Psoas muscle (tissue), 8 donors: ENCODE data around the gene ABCC9. TPM values are rescaled to one million over a fixed set of nuclear protein-coding genes. Genes with fewer than 3 reads are reported as not detected.

Source experiments
- ATAC-seq, 4 donors: fragments of 200-7000 bp; cut with Tn5 transposase; one replicate each; pipeline ENCODE4 v1.9.1; 2020; ENCODE audit warnings: moderate library complexity in 3 of 4, mild to moderate bottlenecking in 2 of 4
- DNase-seq, 2 donors: peaks; one replicate each; pipeline ENCODE4 v3.0.0-alpha.2; 2020
- H3K27ac ChIP-seq: fragments of 200-600 bp; one replicate; pipeline ENCODE4 v1.8.0; 2022
- H3K27me3 ChIP-seq, 3 donors: fragments of 200-600 bp in 1 of 3; one replicate each; pipeline versions ENCODE4 v1.6.1 to v1.8.0; 2013 to 2022; ENCODE audit warnings: low read length in 2 of 3, mild to moderate bottlenecking in 2 of 3, moderate library complexity in 1 of 3; ENCODE audit not compliant: insufficient read depth in 3 of 3
- H3K36me3 ChIP-seq, 2 donors: fragments of 200-600 bp in 1 of 2; one replicate each; pipeline versions ENCODE4 v1.6.1 to v1.8.0; 2013 to 2022; ENCODE audit warnings: low read depth in 1 of 2, mild to moderate bottlenecking in 1 of 2, moderate library complexity in 1 of 2; ENCODE audit not compliant: insufficient read depth in 1 of 2
- H3K4me1 ChIP-seq: fragments of 200-600 bp; one replicate; pipeline ENCODE4 v1.8.0; 2022
- H3K4me3 ChIP-seq: fragments of 200-600 bp; one replicate; pipeline ENCODE4 v1.8.0; 2022; ENCODE audit warnings: mild to moderate bottlenecking
- H3K9me3 ChIP-seq: fragments of 200-600 bp; one replicate; pipeline ENCODE4 v1.8.0; 2022
- CTCF ChIP-seq: fragments of 200-600 bp; IDR thresholded peaks from one replicate; pipeline ENCODE4 v1.8.0; 2022; ENCODE audit warnings: antibody characterized with exemption
- WGBS, 3 donors: extraction: QIAGEN DNeasy Blood & Tissue Kit; methylation state at CpG; one replicate each; pipeline versions ENCODE4 v1.1.6 to v1.1.7; 2013; 5-methylcytosine and 5-hydroxymethylcytosine counted together
- intact Hi-C, 2 donors: fragments of 100-400 bp; cut with DNase I; formaldehyde crosslinking; loops; one replicate each; pipeline versions ENCODE4 v1.11.0 to v1.14.2; 2022
- polyA plus RNA-seq, 3 donors: library from polyadenylated mRNA; stranded (reverse); fragments of 200-250 nt; gene quantifications; one replicate each; pipeline ENCODE4 v1.2.3, GENCODE V29; 2013
- total RNA-seq, 4 donors: library from RNA; stranded (reverse); fragmentation: NEBNext Ultra II Directional in 2 of 4; extraction: Animal tissue kit (Norgen Biotek cat#: 25700) in 2 of 4; gene quantifications; one replicate each; pipeline versions ENCODE4 v1.2.1 to v1.2.4, GENCODE V29; 2021 to 2023
- donor health status: healthy with polysubstance abuse.
- donor health status: DM: no; HTN: no; CAD: no; lungs with moderate emphysema.
- donor health status: Bipolar disorder and iron deficiency.
- donor health status: healthy.
- donor health status: DM: yes; HTN: yes; CAD: no.
- donor health status: DM: no; HTN: no; CAD: no.
- donor health status: DM: no; HTN: no; CAD: no.
- donor health status: DM: yes; HTN: yes; CAD: no.

Gene ABCC9
- total and polyA plus RNA-seq, 7 donors, result 4.5 to 94.9 (median 52.7) TPM

GRCh38 chr12:21879312-21879711 lies 61.9 kb downstream of the ABCC9 start:
- ATAC-seq (no peak), DNase-seq (no peak)
- Histone ChIP-seq H3K27ac (peak overlapping the region; percentile 43), H3K4me3 (no peak overlapping the region), H3K27me3 (no peaks in the 10 kb centered on the region), H3K36me3 (peaks cover under 1 to 28% of the 10 kb centered on the region in 2 donors), H3K4me1 (peaks cover 26% of the 10 kb centered on the region), H3K9me3 (no peaks in the 10 kb centered on the region)
- intact Hi-C loops, result no loop called here
- WGBS, 3 donors, result 62 to 83% (median 79%) methylated on average over 1 of the region's 1 CpG
- TF ChIP-seq CTCF, result no peak

GRCh38 chr12:21877293-21877982 lies 63.8 kb downstream of the ABCC9 start:
- Histone ChIP-seq H3K9me3 (peaks cover 8% of the 10 kb centered on the region), H3K27me3 (no peaks in the 10 kb centered on the region), H3K27ac (no peak overlapping the region), H3K36me3 (peaks cover 3 to 36% of the 10 kb centered on the region in 2 donors), H3K4me3 (no peak overlapping the region), H3K4me1 (peaks cover 19% of the 10 kb centered on the region)
- peak in 1 of 4 donors; percentile 32 for ATAC-seq
- no peak for DNase-seq
- no peak for TF ChIP-seq CTCF
- intact Hi-C loops, result no loop called here
- WGBS, 3 donors, result 57 to 66% (median 65%) methylated on average over 2 of the region's 2 CpGs

- no peak overlapping the region for H3K4me3 ChIP-seq
- DNase-seq (no peak), ATAC-seq (no peak)
- TF ChIP-seq CTCF, result no peak
- H3K9me3 ChIP-seq, result peaks cover 11% of the 10 kb centered on the region
- no peaks in the 10 kb centered on the region for H3K4me1 ChIP-seq
- intact Hi-C loops, result no loop called here
- H3K36me3 ChIP-seq, result peaks cover 2 to 34% of the 10 kb centered on the region in 2 donors
- H3K27me3 ChIP-seq, result no peaks in the 10 kb centered on the region
- H3K27ac ChIP-seq, result no peak overlapping the region
These were observed 75.4 kb downstream of the ABCC9 start for GRCh38 chr12:21865846-21866245.

GRCh38 chr12:21860534-21860933 lies 80.7 kb downstream of the ABCC9 start:
- intact Hi-C loops, result no loop called here
- WGBS, 3 donors, result 80 to 90% (median 90%) methylated on average over 2 of the region's 2 CpGs
- TF ChIP-seq CTCF, result no peak

GRCh38 chr12:21860128-21860527 lies 81.1 kb downstream of the ABCC9 start:
- Histone ChIP-seq H3K4me1 (no peaks in the 10 kb centered on the region), H3K27me3 (no peaks in the 10 kb centered on the region), H3K9me3 (no peaks in the 10 kb centered on the region), H3K27ac (no peak overlapping the region), H3K4me3 (no peak overlapping the region), H3K36me3 (peaks cover 2 to 74% of the 10 kb centered on the region in 2 donors)
- no peak for TF ChIP-seq CTCF
- no peak for DNase-seq
- 91 to 92% (median 92%) methylated on average over 4 of the region's 4 CpGs for WGBS, 3 donors
- ATAC-seq, result no peak
- intact Hi-C loops, result no loop called here

More at GRCh38 chr12:21860534-21860933, 80.7 kb downstream of the ABCC9 start:
- H3K27ac ChIP-seq, result no peak overlapping the region
- H3K9me3 ChIP-seq, result no peaks in the 10 kb centered on the region
- no peak for ATAC-seq
- DNase-seq, result no peak
- no peak overlapping the region for H3K4me3 ChIP-seq
- peaks cover 2 to 70% of the 10 kb centered on the region in 2 donors for H3K36me3 ChIP-seq
- no peaks in the 10 kb centered on the region for H3K4me1 ChIP-seq
- no peaks in the 10 kb centered on the region for H3K27me3 ChIP-seq
